HAP-1 (cell line): ENCODE results near the gene HOXD4.

ENCODE experiments used
- DNase-seq, 2 experiments: peaks; one replicate each; pipeline ENCODE4 v3.0.0-alpha.2; 2016 to 2020; ENCODE audit warnings: low spot score in 2 of 2
- H3K27me3 ChIP-seq: fragments of 250-450 bp; sonication (Bioruptor Pico); 2 replicates; pipeline ENCODE4 v1.5.1; 2020; ENCODE audit warnings: low read depth, mild to moderate bottlenecking, moderate library complexity
- H3K36me3 ChIP-seq: fragments of 250-450 bp; sonication (Bioruptor Pico); replicated peaks from 2 replicates; pipeline ENCODE4 v1.5.1; 2020; ENCODE audit warnings: mild to moderate bottlenecking
- H3K4me1 ChIP-seq: fragments of 250-450 bp; sonication (Bioruptor Pico); 2 replicates; pipeline ENCODE4 v1.5.1; 2020; ENCODE audit warnings: mild to moderate bottlenecking
- H3K4me3 ChIP-seq: fragments of 250-450 bp; sonication (Bioruptor Pico); 2 replicates; pipeline ENCODE4 v1.5.1; 2020; ENCODE audit warnings: mild to moderate bottlenecking, moderate library complexity
- H3K9me3 ChIP-seq: fragments of 250-450 bp; sonication (Bioruptor Pico); 2 replicates; pipeline ENCODE4 v1.5.1; 2020; ENCODE audit warnings: mild to moderate bottlenecking, moderate library complexity
- in situ Hi-C: fragments of 300-500 bp; cut with MboI; formaldehyde crosslinking; loops from 3 replicates; pipeline ENCODE4 v1.14.3; 2020; ENCODE audit warnings: low sequenced_read_pairs, inconsistent platforms, mixed read lengths

HOXD4 gene

GRCh38 chr2:176120364-176121189 lies 30.8 kb upstream of the HOXD4 start:
- Histone ChIP-seq H3K4me3 (no peak overlapping the region), H3K36me3 (no peaks in the 10 kb centered on the region), H3K4me1 (no peaks in the 10 kb centered on the region), H3K9me3 (no peaks in the 10 kb centered on the region), H3K27me3 (peaks cover 6% of the 10 kb centered on the region; the same call in 1 of the 2 replicates)
- in situ Hi-C loops: loop anchor here (10.0 kb wide), 3 partner anchors 434 to 1034 kb away; no protein-coding TSS in a partner anchor
- DNase-seq: no peak

DNA sequence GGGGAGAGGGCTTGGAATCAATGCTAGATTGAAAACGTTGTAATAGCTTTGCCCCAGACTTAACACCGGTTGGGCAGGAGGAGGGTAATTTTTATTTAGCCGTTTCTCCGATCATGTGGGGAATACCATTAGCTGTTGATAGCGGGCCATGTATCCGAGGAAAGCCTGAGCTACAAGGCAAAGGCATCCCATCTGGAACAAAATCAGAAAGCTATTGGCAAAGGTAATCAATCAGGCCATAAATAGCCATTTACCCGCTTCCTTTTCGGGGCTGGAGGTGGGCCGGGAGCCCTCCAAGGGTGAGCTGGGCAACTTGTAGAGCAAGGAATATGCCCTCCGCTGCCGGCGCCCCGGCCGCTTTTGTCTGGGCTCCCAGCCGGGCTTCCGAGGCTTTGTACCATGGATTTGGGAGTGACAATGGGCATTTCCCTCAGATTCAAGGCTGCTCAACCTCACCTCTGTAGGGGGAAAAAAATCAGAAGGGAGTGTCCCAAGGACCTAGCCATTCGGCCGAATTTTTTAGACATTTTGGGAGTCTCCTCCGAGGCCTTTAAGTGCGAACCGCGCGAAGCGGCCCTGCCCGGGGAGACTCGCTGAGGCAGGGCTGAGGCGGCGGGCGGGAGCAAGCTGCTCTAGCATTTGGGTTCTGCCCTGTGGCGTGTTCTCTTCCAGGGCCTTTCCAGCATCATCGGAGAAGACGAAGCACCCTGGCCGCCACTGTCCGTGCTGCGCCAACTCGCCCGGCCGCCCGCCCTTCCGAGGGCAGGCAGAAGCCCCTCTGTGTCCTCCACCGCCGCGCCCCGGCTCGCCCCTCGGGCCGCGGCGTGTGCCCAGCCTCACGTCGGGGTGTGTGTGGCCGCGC lies 29.9 kb upstream of the HOXD4 start:
- in situ Hi-C loops: loop anchor here (10.0 kb wide), 3 partner anchors 433 to 1033 kb away; no protein-coding TSS in a partner anchor
- no peaks in the 10 kb centered on the region for H3K4me1 ChIP-seq
- no peak for DNase-seq
- H3K36me3 ChIP-seq: no peaks in the 10 kb centered on the region
- no peaks in the 10 kb centered on the region for H3K9me3 ChIP-seq
- H3K27me3 ChIP-seq: peaks cover 6% of the 10 kb centered on the region; the same call in 1 of the 2 replicates
- H3K4me3 ChIP-seq: no peak overlapping the region

- H3K36me3 ChIP-seq: no peaks in the 10 kb centered on the region
- H3K4me3 ChIP-seq: no peak overlapping the region
- no peaks in the 10 kb centered on the region for H3K4me1 ChIP-seq
- in situ Hi-C loops: loop anchor here (10.0 kb wide), 3 partner anchors 433 to 1033 kb away; no protein-coding TSS in a partner anchor
- no peak for DNase-seq
- H3K9me3 ChIP-seq: no peaks in the 10 kb centered on the region
- H3K27me3 ChIP-seq: peaks cover 6% of the 10 kb centered on the region; the same call in 1 of the 2 replicates
These were observed 29.2 kb upstream of the HOXD4 start for GRCh38 chr2:176122052-176122682.

GRCh38 chr2:176122683-176123410 lies 28.5 kb upstream of the HOXD4 start, which contains the start of gene HOXD9:
HOXD9 (plus strand) TSS chr2:176122719; CDS start chr2:176122769, 50 bp downstream.
- H3K9me3 ChIP-seq: no peaks in the 10 kb centered on the region
- H3K4me3 ChIP-seq: no peak within 1 kb of the TSS
- in situ Hi-C loops: loop anchor here (10.0 kb wide), 3 partner anchors 432 to 1032 kb away; no protein-coding TSS in a partner anchor
- peaks cover 6% of the 10 kb centered on the region; the same call in 1 of the 2 replicates for H3K27me3 ChIP-seq
- no peaks in the 10 kb centered on the region for H3K4me1 ChIP-seq
- H3K36me3 ChIP-seq: no peaks in the 10 kb centered on the region
- DNase-seq: peak in 1 of 2 experiments; percentile 32

DNA sequence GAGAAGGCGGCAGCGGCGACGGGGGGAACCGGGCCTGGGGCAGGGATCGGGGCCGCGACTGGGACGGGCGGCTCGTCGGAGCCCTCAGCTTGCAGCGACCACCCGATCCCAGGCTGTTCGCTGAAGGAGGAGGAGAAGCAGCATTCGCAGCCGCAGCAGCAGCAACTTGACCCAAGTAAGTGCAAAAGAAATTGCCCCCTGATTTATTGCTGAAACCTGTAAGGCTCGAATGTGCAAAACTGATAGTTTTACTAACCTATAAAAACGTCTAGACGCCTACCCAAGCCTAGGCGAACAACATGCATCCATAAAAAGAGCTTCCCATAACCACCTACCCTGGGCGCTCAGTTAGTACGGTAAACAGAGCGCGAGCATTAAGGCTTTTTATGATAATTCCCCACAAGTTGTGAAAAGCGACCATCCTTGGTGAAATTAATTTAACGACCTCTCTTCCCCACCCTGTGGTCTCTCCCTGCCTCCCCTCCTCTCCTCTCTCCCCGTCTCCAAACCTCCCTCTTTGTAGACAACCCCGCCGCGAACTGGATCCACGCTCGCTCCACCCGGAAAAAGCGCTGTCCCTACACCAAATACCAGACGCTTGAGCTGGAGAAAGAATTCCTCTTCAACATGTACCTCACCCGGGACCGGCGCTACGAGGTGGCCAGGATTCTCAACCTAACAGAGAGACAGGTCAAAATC lies 27.8 kb upstream of the HOXD4 start:
- Histone ChIP-seq H3K36me3 (no peaks in the 10 kb centered on the region), H3K27me3 (peaks cover 6% of the 10 kb centered on the region; the same call in 1 of the 2 replicates), H3K4me3 (no peak overlapping the region), H3K4me1 (no peaks in the 10 kb centered on the region), H3K9me3 (no peaks in the 10 kb centered on the region)
- no peak for DNase-seq
- in situ Hi-C loops: loop anchor here (10.0 kb wide), 3 partner anchors 431 to 1031 kb away; no protein-coding TSS in a partner anchor

DNA sequence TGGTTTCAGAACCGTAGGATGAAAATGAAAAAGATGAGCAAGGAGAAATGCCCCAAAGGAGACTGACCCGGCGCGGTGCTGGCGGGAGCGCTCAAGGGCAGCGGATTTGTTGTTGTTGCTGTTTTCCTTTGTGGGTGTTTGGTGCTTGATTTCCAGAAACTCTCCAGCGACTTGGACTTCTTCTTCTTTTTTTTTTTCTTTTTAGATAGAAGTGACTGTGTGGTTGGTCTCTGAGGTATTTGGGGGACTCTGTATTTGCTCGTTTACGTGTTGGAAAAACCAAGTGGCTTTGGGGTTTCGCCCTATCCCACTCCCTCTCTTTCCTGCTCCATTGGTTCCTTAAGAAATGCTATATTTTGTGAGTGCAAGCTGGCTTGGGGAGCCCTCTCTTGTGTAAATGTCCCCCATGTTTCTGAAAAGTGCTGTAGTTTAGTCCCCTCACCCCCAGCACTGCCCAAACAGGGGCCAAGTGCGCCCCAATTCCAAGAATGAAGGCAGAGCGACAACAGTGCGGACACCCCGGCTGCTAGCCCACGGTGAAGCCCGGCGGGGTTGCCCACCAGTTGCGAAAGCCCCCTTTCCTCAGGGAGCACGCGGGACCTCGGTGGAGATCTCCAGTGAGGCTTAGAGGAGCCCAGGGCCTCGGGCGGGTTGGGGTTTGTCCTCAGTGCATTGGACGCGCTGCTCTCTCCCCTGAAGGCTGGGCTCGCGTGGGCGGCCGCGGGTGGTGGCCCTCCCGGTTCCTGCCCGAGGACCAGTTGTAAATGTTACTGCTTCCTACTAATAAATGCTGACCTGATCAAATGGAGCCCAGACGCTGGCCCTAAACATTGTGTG lies 27.0 kb upstream of the HOXD4 start:
- no peak overlapping the region for H3K4me3 ChIP-seq
- H3K4me1 ChIP-seq: 0 out of 2 replicates have a peak, but pooled peaks cover 3% of the 10 kb centered on the region
- in situ Hi-C loops: loop anchor here (10.0 kb wide), 3 partner anchors 430 to 1030 kb away; no protein-coding TSS in a partner anchor
- no peaks in the 10 kb centered on the region for H3K36me3 ChIP-seq
- peaks cover 6% of the 10 kb centered on the region; the same call in 1 of the 2 replicates for H3K27me3 ChIP-seq
- no peak for DNase-seq
- no peaks in the 10 kb centered on the region for H3K9me3 ChIP-seq

DNA sequence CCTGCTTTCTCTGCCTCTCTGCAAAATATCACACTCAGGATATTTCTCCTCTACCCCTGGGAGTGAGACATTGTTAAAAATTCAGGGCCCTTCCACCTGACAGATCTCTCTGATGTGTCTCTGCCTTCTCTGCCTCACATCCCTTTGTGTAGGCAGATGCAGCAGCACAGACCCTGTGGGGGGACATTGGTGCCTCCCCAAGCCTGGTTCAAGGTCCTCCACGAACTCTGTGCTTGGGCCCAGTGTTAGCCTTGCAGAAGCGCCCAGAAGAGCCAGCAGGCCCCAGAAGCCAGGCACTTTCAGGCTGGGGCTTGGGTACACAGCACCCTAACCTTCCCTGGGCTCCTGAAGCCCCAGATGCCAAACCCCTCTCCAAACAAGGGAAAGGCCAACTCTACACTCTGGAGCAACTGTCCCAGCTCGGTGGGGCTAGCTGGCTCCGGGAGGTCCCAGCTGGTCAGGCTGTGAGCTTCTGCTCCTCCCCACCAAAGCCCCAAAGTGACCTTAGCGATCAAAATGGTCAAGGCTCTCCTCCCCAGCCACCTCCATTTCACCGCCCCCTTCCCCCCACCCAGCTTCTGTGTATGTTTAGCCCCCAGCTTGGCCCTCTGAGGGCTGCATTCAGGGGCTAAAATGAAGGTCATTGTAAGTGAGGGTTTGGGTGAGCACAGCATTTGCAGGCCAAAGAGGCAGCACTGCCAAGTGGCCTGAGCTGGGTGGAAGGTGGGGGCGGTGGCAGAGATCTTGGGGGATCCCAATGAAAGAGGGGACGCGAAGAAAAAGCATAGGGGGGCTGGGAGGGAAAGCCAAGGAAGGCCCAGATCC lies 26.2 kb upstream of the HOXD4 start:
- Histone ChIP-seq H3K4me3 (no peak overlapping the region), H3K4me1 (0 out of 2 replicates have a peak, but pooled peaks cover 4% of the 10 kb centered on the region), H3K9me3 (no peaks in the 10 kb centered on the region), H3K36me3 (no peaks in the 10 kb centered on the region), H3K27me3 (peaks cover 6% of the 10 kb centered on the region; the same call in 1 of the 2 replicates)
- DNase-seq: no peak
- in situ Hi-C loops: loop anchor here (5.0 to 10.0 kb wide), 4 partner anchors 430 to 1030 kb away; no protein-coding TSS in a partner anchor

DNA sequence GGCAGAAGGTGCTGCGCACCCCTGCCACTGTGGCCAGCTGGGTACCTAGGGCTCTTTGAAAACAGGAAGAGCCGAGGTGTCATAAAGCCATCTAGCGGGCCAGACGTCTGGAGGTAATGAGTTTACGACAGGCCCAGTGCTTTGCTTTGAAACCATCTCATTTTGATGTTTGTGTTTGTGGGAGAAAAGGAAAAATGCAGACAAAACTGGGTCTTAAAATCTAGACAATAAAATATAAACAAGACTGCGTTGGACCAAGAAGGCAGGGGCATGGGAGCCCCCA lies 25.6 kb upstream of the HOXD4 start:
- no peak overlapping the region for H3K4me3 ChIP-seq
- no peaks in the 10 kb centered on the region for H3K9me3 ChIP-seq
- H3K27me3 ChIP-seq: peaks cover 6% of the 10 kb centered on the region; the same call in 1 of the 2 replicates
- in situ Hi-C loops: loop anchor here (5.0 to 10.0 kb wide), 4 partner anchors 429 to 1029 kb away; no protein-coding TSS in a partner anchor
- no peak for DNase-seq
- 0 out of 2 replicates have a peak, but pooled peaks cover 4% of the 10 kb centered on the region for H3K4me1 ChIP-seq
- no peaks in the 10 kb centered on the region for H3K36me3 ChIP-seq

- no peak overlapping the region for H3K4me3 ChIP-seq
These were observed 24.2 kb upstream of the HOXD4 start for GRCh38 chr2:176126929-176127773.

GRCh38 chr2:176127774-176128072 lies 23.6 kb upstream of the HOXD4 start:
- Histone ChIP-seq H3K36me3 (no peaks in the 10 kb centered on the region), H3K27me3 (peaks cover 6% of the 10 kb centered on the region; the same call in 1 of the 2 replicates), H3K4me3 (no peak overlapping the region), H3K4me1 (peaks cover 11% of the 10 kb centered on the region; the same call in 1 of the 2 replicates), H3K9me3 (no peaks in the 10 kb centered on the region)
- DNase-seq: no peak
- in situ Hi-C loops: loop anchor here (5.0 to 10.0 kb wide), 4 partner anchors 427 to 1027 kb away; no protein-coding TSS in a partner anchor

More at GRCh38 chr2:176126929-176127773, 24.2 kb upstream of the HOXD4 start:
- in situ Hi-C loops: loop anchor here (5.0 to 10.0 kb wide), 4 partner anchors 428 to 1028 kb away; no protein-coding TSS in a partner anchor
- H3K27me3 ChIP-seq: peaks cover 6% of the 10 kb centered on the region; the same call in 1 of the 2 replicates
- peak in 1 of 2 experiments; percentile 82 for DNase-seq
- H3K4me1 ChIP-seq: peaks cover 11% of the 10 kb centered on the region; the same call in 1 of the 2 replicates
- H3K36me3 ChIP-seq: no peaks in the 10 kb centered on the region
- H3K9me3 ChIP-seq: no peaks in the 10 kb centered on the region
